ENCODE results near the gene PTBP3.

- no peak for TF ChIP-seq CTCF (IDR thresholded peaks at IDR 0.05)
- TF ChIP-seq POLR2AphosphoS5 (IDR thresholded peaks at IDR 0.05; ENCODE audit: insufficient read depth in 1 of 2, low read depth in 1 of 2) = no peak
Measured at GRCh38 chr9:112299514-112299913, 33.9 kb downstream of the PTBP3 start.

All from vagina (tissue), 2 donors.